Epidermal melanocyte (primary cell): ENCODE data around the gene C17orf78.
"Not testable (repeated sequence)": the region's sequence is repeated elsewhere in the genome, so short reads cannot be mapped to it uniquely, and the experiment has no call there.

Source experiments
- DNase-seq: peaks from one replicate; pipeline ENCODE4 v3.0.0; 2011; ENCODE audit warnings: low spot score; ENCODE audit not compliant: insufficient read length

Gene C17orf78

GRCh38 chr17:37430051-37430627 lies 54.4 kb downstream of the C17orf78 start:
- no peak for DNase-seq

DNA sequence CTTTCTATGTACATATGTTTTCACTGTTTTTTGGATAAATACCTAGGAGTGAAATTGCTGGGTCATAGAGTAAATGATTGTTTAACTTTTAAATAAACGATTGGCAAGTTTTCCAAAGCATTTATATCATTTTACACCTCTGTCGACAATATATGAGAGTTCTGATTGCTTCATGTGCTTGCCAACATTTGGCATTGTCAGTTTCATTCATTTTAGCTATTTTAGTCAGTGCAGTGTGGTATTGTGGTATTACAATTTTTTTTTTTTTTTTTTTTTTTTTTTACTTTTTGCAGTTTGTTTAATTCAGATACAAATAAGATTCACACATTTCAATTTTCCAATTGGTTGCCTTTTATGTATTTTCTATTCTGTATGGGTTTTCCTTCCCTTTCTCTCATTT lies 56.9 kb downstream of the C17orf78 start:
- no peak for DNase-seq

DNA sequence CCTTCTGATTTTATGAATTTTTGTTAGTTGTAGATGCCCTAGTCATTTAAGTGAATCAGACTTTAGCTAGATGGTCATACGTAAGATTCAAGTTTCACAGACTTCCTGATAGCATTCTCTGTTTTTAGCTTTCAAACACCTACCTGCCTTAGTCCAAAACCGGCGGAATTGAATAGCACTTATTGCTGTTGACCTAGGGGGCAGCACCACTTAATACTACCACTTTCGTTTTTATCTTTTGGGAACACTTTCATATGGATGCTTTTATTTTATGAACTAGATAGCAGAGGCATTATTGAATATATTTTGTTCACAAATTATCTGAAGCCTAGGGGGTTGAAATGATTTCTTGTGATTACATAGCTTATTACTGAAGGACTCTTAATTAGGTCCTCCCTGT lies 62.4 kb downstream of the C17orf78 start:
- DNase-seq: no peak

DNA sequence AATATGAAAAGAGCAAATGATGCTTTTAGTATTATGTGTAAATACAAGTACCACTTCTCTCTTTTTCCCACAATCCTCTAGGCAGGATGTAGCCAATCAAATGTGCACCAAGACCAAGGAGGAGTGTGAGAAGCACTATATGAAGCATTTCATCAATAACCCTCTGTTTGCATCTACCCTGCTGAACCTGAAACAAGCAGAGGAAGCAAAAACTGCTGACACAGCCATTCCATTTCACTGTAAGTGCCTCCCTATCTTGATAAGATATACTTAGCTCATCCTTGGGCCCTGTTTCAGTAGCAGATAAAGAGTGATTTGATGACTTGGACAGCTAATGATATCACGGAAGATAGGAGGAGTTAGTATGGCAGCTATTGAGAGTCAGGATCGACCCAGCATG lies 64.6 kb downstream of the C17orf78 start:
- DNase-seq: no peak

DNA sequence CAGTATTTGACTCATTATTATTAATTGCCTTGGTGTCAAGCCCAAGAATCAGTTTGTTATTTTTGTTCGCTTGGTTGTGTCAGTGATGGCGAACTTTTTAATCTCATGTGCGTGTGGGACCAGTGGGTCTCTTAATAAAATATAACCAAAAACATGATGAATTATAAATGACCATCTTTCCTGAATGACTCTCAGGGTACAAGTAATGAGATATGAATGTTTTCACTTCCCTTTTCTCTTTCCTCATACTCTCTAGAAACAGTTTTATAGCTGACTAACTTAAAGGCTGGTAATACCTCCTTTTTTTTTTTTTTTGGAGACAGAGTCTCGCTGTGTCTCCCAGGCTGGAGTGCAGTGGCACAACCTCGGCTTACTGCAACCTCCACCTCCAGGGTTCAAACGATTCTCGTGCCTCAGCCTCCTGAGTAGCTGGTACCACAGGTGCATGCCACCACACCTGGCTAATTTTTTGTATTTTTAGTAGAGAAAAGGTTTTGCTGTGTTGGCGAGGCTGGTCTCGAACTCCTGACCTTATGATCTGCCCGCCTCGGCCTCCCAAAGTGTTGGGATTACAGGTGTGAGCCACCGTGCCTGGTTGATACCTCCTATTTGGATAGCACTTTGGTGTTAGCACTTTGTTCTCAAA lies 65.7 kb downstream of the C17orf78 start:
- not testable (repeated sequence) for DNase-seq
